ENCODE results near the gene KSR1.

- TF ChIP-seq NRF1 (IDR thresholded peaks at IDR 0.05; ENCODE audit: low read depth, low read length) = no peak
- TF ChIP-seq CTCF (IDR thresholded peaks at IDR 0.05) = no peak
- TF ChIP-seq EZH2phosphoT487 (IDR thresholded peaks at IDR 0.05; ENCODE audit: borderline replicate concordance, low read depth) = no peak
- no peak for TF ChIP-seq YY1 (IDR thresholded peaks at IDR 0.05; ENCODE audit: low read depth)
- no peak for TF ChIP-seq FOXJ3 (CRISPR knock-in tag; IDR thresholded peaks at IDR 0.05)
Observed at GRCh38 chr17:27473748-27474609, 17.7 kb downstream of the KSR1 start.
